ENCODE measurements around the gene SDHAF4. TPM values are rescaled to one million over a fixed set of nuclear protein-coding genes. Genes with fewer than 3 reads are reported as not detected.

Gene SDHAF4
- total RNA-seq = 10.1 and 12.5 TPM in 2 replicates

DNA sequence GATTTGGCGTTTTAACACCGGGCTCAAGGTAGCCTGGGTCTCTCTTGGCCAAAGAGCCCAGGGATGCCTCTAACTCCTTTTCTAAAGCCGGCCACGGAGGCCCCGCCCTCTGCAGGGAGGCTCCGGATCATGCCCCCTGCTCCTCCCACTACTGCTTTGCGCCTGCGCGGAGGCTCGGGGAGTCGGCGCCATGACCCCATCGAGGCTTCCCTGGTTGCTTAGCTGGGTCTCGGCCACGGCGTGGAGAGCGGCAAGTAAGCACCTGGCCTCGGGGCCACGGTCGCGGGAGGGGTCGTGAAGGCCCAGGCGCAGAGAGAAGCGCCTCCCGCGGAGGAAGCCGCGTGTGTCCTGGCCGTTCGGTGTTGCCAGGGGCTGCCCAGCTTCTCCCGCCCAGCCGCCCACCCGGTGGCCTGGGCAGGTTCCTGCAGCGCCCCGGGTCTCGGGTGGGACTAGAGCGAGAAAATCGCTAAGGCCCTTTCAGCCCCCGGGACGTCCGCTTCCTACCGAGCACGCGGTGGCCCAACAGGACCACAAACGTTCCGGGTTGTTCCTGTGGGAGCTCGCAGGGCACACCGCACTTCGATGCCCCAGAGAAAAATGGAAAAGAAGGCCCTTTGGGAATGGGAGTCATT, at the start of gene SDHAF4:
Gene SDHAF4, plus strand, starts transcription at position 180 of the 632 bp plus-strand sequence. Its CDS starts 11 bp downstream, at position 191.

Other genes with a start within 250 kb of the SDHAF4 start
- 6.0 and 9.4 TPM in 2 replicates for gene FAM135A, start 153.4 kb upstream of the SDHAF4 start, total RNA-seq
- 19.3 TPM in 2 replicates for gene SMAP1, start 101.0 kb downstream of the SDHAF4 start, total RNA-seq